Neural crest cell (in vitro differentiated cells): Measurements from ENCODE around the gene HRC. TPM values are rescaled to one million over a fixed set of nuclear protein-coding genes. Genes with fewer than 3 reads are reported as not detected.

Experiments
- DNase-seq: peaks from one replicate; pipeline ENCODE4 v3.0.0; 2021; ENCODE audit warnings: low read depth, mixed read lengths, low spot score
- H3K27ac Mint-ChIP-seq: one replicate; pipeline ENCODE4 v1.8.0; 2021; ENCODE audit warnings: mild to moderate bottlenecking, mixed read lengths; ENCODE audit not compliant: unreplicated experiment
- H3K27me3 Mint-ChIP-seq: 2 replicates; pipeline ENCODE4 v1.8.0; 2021; ENCODE audit warnings: low read depth, mild to moderate bottlenecking, mixed read lengths
- H3K36me3 Mint-ChIP-seq: 2 replicates; pipeline ENCODE4 v1.8.0; 2021; ENCODE audit warnings: low read depth, mild to moderate bottlenecking, mixed read lengths
- H3K4me1 Mint-ChIP-seq: 2 replicates; pipeline ENCODE4 v1.8.0; 2021; ENCODE audit warnings: mixed read lengths
- H3K4me3 Mint-ChIP-seq: one replicate; pipeline ENCODE4 v1.8.0; 2021; ENCODE audit warnings: mild to moderate bottlenecking, mixed read lengths
- H3K9me3 Mint-ChIP-seq: 2 replicates; pipeline ENCODE4 v1.8.0; 2021; ENCODE audit warnings: mixed read lengths
- CTCF ChIP-seq: fragments of 200-600 bp; sonication (generic); conservative IDR thresholded peaks from 2 replicates; pipeline ENCODE4 v1.5.0; 2021; ENCODE audit warnings: antibody characterized with exemption, mild to moderate bottlenecking
- total RNA-seq: library from RNA; stranded (reverse); gene quantifications from 2 replicates; pipeline ENCODE4 v1.2.1, GENCODE V29; 2021

Gene HRC
- total RNA-seq, 1 donor from 2014 or later: 0.84 TPM

- no peak for TF ChIP-seq CTCF
- H3K4me3 Mint-ChIP-seq: peak within 1 kb of the TSS; percentile 73
- peaks cover 9% of the 10 kb centered on the region for H3K9me3 Mint-ChIP-seq
- DNase-seq: peak; percentile 81
- H3K4me1 Mint-ChIP-seq: peaks cover 20% of the 10 kb centered on the region
- H3K27me3 Mint-ChIP-seq: peaks cover 23% of the 10 kb centered on the region
- no peak within 1 kb of the TSS for H3K27ac Mint-ChIP-seq
- no peaks in the 10 kb centered on the region for H3K36me3 Mint-ChIP-seq
Observed at GRCh38 chr19:49157445-49158224, 2.4 kb upstream of the HRC start, which contains the start of gene TRPM4. Gene TRPM4, plus strand, starts transcription at chr19:49157792. Its CDS starts 75 bp downstream, at chr19:49157867.

GRCh38 chr19:49155820-49156346, 687 bp upstream of the HRC start:
- peak overlapping the region; percentile 75 for H3K4me3 Mint-ChIP-seq
- peaks cover 29% of the 10 kb centered on the region for H3K27me3 Mint-ChIP-seq

DNA sequence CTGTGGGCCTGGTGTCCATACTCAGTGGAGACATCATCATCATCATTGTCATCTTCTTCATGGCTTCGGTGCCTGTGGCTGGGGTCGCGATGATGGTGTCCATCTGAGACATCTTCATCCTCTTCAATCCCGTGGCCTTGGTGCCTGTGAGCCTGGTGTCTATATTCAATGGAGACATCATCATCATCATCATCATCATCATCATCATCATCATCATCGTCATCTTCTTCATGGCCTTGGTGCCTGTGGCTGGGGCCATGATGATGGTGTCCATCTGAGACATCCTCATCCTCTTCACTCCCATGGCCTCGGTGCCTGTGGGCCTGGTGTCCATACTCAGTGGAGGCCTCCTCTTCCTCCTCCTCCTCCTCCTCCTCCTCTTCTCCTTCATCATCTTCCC, 917 bp downstream of the HRC start:
- Mint-ChIP-seq H3K36me3 (no peaks in the 10 kb centered on the region), H3K27me3 (peaks cover 32% of the 10 kb centered on the region), H3K9me3 (peaks cover 9% of the 10 kb centered on the region), H3K27ac (no peak overlapping the region), H3K4me1 (peaks cover 36% of the 10 kb centered on the region), H3K4me3 (peak overlapping the region; percentile 50)
- no peak for TF ChIP-seq CTCF
- DNase-seq: no peak

More at GRCh38 chr19:49155820-49156346, 687 bp upstream of the HRC start:
- Mint-ChIP-seq H3K36me3 (no peaks in the 10 kb centered on the region), H3K4me1 (peaks cover 25% of the 10 kb centered on the region), H3K27ac (no peak overlapping the region), H3K9me3 (peaks cover 9% of the 10 kb centered on the region)
- no peak for TF ChIP-seq CTCF
- DNase-seq: no peak

DNA sequence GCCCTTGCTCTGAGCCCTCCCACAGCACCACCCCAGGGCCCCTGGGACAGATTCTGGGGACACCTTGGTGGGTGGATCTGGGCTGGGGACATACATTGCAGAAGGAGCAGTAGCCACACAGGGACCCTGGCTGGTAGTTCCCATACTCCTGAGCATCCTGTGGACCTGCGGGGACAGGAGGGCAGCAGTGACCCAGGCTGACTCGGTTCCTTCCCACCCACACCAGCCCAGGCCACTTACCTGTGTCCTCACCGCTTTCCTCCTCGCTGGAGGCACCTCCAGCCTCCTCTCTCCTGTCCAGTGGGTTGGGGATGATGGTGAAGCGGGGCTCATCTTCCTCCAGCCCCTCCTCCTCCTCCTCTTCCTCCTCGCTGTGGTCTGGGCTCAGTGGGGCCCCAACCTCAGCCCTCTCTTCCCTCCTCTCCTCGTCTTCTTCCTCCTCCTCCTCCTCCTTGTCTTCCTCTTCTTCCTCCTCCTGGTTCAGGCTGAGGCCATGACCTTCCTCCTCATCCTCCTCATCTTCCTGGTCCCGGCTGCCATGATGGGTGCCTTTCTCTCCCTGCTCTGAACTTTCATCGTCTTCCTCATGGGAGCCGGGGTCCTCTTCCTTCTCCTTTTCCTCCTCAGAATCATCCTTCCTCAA, 1.9 kb downstream of the HRC start:
- Mint-ChIP-seq H3K27me3 (peaks cover 32% of the 10 kb centered on the region), H3K27ac (no peak overlapping the region), H3K4me1 (peaks cover 39% of the 10 kb centered on the region), H3K36me3 (no peaks in the 10 kb centered on the region), H3K9me3 (peaks cover 9% of the 10 kb centered on the region), H3K4me3 (peak overlapping the region; percentile 72)
- no peak for TF ChIP-seq CTCF
- DNase-seq: no peak

DNA sequence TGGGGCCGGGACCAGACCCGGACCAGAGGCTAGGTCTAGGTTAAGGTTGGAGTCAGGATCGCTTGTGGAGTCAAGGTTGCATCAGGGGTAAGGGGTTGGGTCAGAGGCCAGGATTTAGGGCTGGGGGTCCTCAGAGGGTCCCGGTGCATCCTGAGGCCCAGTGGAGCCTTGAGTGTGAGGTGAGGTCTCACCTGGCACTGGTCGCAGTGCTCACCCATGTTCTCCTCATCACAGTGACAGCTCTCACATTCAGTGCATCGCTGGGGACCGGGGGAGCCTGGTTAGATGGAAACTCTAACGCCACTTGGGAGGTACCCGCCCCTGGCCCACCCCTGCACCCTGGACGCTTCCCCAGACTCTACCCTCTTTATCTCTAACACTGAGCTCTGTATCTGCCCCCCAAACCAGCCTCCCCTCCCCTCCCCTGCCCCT, 3.1 kb downstream of the HRC start:
- TF ChIP-seq CTCF: no peak
- no peak for DNase-seq
- Mint-ChIP-seq H3K27ac (no peak overlapping the region), H3K4me3 (peak overlapping the region; percentile 85), H3K4me1 (peaks cover 35% of the 10 kb centered on the region), H3K27me3 (peaks cover 27% of the 10 kb centered on the region), H3K9me3 (peaks cover 9% of the 10 kb centered on the region), H3K36me3 (no peaks in the 10 kb centered on the region)
